ENCODE measurements around the gene CCDC181.

DNA sequence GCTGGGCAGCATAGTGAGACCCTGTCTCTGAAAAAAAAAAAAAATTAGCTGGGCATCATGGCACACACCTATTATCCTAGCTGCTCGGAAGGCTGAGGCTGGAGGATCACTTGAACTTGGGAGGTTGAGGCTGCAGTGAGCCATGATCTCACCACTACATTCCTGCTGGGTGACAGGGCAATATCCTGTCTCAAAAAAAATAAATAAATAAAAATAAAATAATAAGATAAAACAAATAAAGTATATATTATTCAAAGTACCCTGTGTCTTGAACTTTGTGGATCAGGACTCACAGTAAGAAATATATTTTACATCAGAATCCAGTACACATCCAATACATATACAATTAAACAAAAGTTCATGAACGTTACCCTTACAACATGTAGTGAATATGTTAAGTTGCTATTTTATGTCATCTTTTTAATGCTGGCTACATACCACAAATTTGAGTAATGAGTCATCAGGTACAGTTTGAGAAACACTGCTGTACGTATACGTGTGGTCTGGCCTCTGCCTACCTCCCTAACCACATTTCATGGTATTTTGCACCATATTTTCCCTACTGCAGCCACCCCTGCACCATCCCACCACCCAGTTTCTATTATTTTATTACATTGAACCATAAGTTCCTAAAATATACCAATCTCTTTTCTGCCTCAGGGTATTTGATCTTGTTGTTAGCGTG, 64.1 kb downstream of the CCDC181 start:
- no peak for TF ChIP-seq EZH2 (IDR thresholded peaks at IDR 0.05; ENCODE audit: borderline replicate concordance, low read depth, low read length, severe bottlenecking)
- TF ChIP-seq, protein P1, sequence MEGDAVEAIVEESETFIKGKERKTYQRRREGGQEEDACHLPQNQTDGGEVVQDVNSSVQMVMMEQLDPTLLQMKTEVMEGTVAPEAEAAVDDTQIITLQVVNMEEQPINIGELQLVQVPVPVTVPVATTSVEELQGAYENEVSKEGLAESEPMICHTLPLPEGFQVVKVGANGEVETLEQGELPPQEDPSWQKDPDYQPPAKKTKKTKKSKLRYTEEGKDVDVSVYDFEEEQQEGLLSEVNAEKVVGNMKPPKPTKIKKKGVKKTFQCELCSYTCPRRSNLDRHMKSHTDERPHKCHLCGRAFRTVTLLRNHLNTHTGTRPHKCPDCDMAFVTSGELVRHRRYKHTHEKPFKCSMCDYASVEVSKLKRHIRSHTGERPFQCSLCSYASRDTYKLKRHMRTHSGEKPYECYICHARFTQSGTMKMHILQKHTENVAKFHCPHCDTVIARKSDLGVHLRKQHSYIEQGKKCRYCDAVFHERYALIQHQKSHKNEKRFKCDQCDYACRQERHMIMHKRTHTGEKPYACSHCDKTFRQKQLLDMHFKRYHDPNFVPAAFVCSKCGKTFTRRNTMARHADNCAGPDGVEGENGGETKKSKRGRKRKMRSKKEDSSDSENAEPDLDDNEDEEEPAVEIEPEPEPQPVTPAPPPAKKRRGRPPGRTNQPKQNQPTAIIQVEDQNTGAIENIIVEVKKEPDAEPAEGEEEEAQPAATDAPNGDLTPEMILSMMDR (IDR thresholded peaks at IDR 0.05; ENCODE audit: extremely low read depth in 1 of 2, insufficient read depth in 1 of 2, low read depth in 1 of 2, low read length in 2 of 2), result no peak
- no peak for TF ChIP-seq MYC (IDR thresholded peaks at IDR 0.05; ENCODE audit: low read depth, low read length)
- no peak for TF ChIP-seq POLR2A (IDR thresholded peaks at IDR 0.05; ENCODE audit: low read depth, low read length)
- no peak for TF ChIP-seq POLR2AphosphoS5 (IDR thresholded peaks at IDR 0.05; ENCODE audit: insufficient read depth, low read depth, low read length)
- no peak for TF ChIP-seq GATA2 (IDR thresholded peaks at IDR 0.05; ENCODE audit: insufficient read depth, insufficient read length, low read depth, low read length)

Data from endothelial cell of umbilical vein (primary cell).